Nephron progenitor cell (in vitro differentiated cells): ENCODE measurements around the gene RASAL2.

Source experiments
- DNase-seq: peaks from one replicate; pipeline ENCODE4 v3.0.0; 2021
- H3K27ac Mint-ChIP-seq: 2 replicates; pipeline ENCODE4 v1.8.0; 2021; ENCODE audit warnings: mild to moderate bottlenecking, moderate library complexity, mixed read lengths
- H3K27me3 Mint-ChIP-seq: 2 replicates; pipeline ENCODE4 v1.8.0; 2021; ENCODE audit warnings: mild to moderate bottlenecking, low read depth, mixed read lengths; ENCODE audit not compliant: poor library complexity
- H3K36me3 Mint-ChIP-seq: 2 replicates; pipeline ENCODE4 v1.8.0; 2021; ENCODE audit warnings: low read depth, mixed read lengths
- H3K4me1 Mint-ChIP-seq: 2 replicates; pipeline ENCODE4 v1.8.0; 2021; ENCODE audit warnings: mixed read lengths
- H3K4me3 Mint-ChIP-seq: 2 replicates; pipeline ENCODE4 v1.8.0; 2021; ENCODE audit warnings: mild to moderate bottlenecking, moderate library complexity, mixed read lengths
- H3K9me3 Mint-ChIP-seq: 2 replicates; pipeline ENCODE4 v1.8.0; 2021; ENCODE audit warnings: mild to moderate bottlenecking, moderate library complexity, mixed read lengths
- TF ChIP-seq, protein P1 (sequence below): fragments of 200-600 bp; sonication (generic); IDR thresholded peaks from 2 replicates; pipeline ENCODE4 v1.5.0; 2021; ENCODE audit warnings: antibody characterized with exemption

Gene RASAL2

DNA sequence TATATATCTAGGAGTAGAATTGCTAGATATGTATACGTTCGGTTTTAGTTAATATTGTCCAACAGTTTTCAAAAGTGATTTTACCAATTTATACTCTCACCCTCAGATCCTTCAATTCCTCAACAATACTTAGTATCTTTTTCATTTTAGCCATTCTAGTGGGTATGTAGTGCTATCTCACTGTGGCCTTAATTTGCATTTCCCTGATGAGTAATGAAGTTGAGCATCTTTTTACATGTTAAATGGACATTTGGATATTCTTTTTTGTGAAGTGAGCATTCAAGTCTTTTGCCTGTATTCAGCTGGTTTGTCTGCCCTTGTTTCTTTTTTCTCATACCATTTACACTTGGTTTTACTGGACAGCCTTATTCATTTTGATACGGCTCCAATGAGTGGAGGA is 172.2 kb downstream of the RASAL2 start:
- Mint-ChIP-seq H3K36me3 (no peaks in the 10 kb centered on the region), H3K27ac (no peak overlapping the region)

DNA sequence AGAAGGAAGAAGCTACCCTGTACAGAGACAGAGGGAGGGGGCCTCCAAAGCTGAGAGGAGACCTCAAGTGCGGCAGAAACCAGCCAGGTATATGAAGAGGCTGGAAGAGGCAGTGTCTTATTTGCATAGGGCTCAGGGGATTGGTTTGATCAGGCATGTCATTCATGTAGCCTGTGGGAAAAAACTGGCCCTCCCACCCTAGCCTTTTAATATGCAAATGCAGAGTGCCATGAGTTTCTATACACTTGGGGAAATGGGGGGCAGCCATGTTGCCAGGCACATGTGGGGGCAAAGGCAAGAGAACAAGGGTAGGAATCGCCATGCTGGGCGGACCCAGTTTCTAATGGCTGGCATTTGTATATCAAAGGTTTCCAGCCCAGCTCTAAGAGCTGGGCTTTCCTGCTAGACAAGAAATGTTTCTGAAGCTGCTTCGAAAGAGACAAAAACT is 172.7 kb downstream of the RASAL2 start:
- peaks cover 23% of the 10 kb centered on the region for H3K4me1 Mint-ChIP-seq
- H3K27me3 Mint-ChIP-seq = peaks cover under 1% of the 10 kb centered on the region
- H3K36me3 Mint-ChIP-seq = no peaks in the 10 kb centered on the region
- no peak overlapping the region for H3K4me3 Mint-ChIP-seq
- no peaks in the 10 kb centered on the region for H3K9me3 Mint-ChIP-seq
- TF ChIP-seq, protein P1, sequence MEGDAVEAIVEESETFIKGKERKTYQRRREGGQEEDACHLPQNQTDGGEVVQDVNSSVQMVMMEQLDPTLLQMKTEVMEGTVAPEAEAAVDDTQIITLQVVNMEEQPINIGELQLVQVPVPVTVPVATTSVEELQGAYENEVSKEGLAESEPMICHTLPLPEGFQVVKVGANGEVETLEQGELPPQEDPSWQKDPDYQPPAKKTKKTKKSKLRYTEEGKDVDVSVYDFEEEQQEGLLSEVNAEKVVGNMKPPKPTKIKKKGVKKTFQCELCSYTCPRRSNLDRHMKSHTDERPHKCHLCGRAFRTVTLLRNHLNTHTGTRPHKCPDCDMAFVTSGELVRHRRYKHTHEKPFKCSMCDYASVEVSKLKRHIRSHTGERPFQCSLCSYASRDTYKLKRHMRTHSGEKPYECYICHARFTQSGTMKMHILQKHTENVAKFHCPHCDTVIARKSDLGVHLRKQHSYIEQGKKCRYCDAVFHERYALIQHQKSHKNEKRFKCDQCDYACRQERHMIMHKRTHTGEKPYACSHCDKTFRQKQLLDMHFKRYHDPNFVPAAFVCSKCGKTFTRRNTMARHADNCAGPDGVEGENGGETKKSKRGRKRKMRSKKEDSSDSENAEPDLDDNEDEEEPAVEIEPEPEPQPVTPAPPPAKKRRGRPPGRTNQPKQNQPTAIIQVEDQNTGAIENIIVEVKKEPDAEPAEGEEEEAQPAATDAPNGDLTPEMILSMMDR = no peak
- no peak for DNase-seq
- no peak overlapping the region for H3K27ac Mint-ChIP-seq

More for the DNA sequence above, 172.2 kb downstream of the RASAL2 start:
- DNase-seq = no peak
- Mint-ChIP-seq H3K9me3 (no peaks in the 10 kb centered on the region), H3K4me1 (peaks cover 23% of the 10 kb centered on the region), H3K27me3 (no peaks in the 10 kb centered on the region), H3K4me3 (no peak overlapping the region)
- TF ChIP-seq, protein P1 = no peak

DNA sequence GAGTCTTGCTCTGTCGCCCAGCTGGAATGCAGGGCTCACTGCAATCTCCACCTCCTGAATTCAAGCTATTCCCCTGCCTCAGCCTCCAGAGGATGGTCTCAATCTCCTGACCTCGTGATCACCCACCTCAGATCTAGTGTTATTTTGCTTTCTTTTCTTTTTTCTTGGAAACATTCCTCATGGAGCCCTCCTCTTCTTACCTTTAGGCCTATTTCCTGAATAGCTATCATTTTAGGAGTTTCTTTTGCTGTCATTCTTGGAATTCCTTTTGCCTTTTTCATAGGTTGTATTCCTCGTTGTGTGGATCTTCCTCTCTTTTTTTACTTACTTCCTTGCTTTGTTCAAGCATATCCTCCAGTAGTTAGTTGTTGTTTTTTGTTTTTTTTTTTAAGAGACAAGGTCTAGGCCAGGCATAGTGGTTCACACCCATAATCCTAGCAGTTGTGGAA is 173.8 kb downstream of the RASAL2 start:
- peaks cover 18% of the 10 kb centered on the region for H3K4me1 Mint-ChIP-seq
- H3K4me3 Mint-ChIP-seq = peak overlapping the region; percentile 6

DNA sequence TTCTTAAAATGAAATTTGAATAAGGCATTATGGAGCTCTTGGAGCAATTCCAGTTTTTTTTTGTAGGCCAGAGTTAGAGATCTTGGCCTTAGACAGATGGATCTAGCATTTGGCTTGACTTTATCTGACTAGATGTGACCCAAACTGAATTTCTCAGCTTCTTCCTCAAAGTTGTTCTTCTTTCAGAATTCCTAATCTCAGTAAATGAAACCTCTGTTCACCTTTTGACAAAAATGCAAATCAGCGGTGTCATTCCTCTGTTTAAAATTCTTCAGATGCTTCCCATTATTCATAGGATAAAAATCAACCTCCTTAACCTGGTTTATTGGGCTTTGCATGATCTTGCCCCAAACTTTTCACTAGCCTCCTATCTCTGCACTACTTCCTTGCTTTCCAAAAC is 177.6 kb downstream of the RASAL2 start:
- no peak overlapping the region for H3K27ac Mint-ChIP-seq
- TF ChIP-seq, protein P1 = no peak
- H3K9me3 Mint-ChIP-seq = no peaks in the 10 kb centered on the region
- peaks cover 14% of the 10 kb centered on the region for H3K4me1 Mint-ChIP-seq
- DNase-seq = no peak
- no peaks in the 10 kb centered on the region for H3K36me3 Mint-ChIP-seq
- H3K27me3 Mint-ChIP-seq = peaks cover 3% of the 10 kb centered on the region
- H3K4me3 Mint-ChIP-seq = no peak overlapping the region

More for the DNA sequence above, 173.8 kb downstream of the RASAL2 start:
- Mint-ChIP-seq H3K27me3 (peaks cover 3% of the 10 kb centered on the region), H3K36me3 (no peaks in the 10 kb centered on the region), H3K27ac (no peak overlapping the region), H3K9me3 (no peaks in the 10 kb centered on the region)
- TF ChIP-seq, protein P1 = no peak
- DNase-seq = peak; percentile 19

DNA sequence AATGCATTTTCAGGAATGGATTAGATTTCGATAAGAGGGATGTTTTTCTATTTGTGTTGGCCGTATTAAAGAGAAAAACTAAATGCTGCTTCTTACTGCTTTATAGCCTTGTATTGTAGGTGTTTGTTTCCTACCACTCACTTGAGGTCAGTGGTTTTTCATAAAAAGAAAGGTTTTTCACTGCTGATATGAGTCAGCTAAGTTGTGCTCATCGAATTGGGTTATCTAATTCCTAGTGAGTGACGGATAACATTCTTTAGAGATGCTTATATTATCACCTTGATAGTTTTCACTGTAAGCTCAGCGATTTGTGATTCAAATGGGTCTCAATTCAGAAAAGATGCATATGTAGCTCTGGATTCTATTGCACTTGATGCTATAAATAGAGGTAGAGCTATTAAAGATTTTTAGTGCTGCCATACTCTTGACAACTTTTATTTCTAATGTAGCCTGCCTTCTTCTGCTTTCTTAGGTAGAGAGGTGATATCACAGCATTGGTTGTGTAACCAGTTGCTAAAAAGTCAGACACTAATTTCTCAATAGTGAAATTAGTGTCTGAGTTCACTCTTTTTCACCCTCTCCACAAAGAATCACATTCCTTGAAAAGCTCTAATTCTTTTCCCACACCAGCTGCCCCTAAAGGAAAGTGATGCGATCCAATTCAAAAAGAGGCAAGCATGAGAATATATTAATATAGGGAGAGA is 180.0 kb downstream of the RASAL2 start:
- Mint-ChIP-seq H3K4me3 (no peak overlapping the region), H3K27me3 (peaks cover 6% of the 10 kb centered on the region), H3K4me1 (no peaks in the 10 kb centered on the region), H3K36me3 (no peaks in the 10 kb centered on the region), H3K9me3 (no peaks in the 10 kb centered on the region), H3K27ac (no peak overlapping the region)
- TF ChIP-seq, protein P1 = no peak
- no peak for DNase-seq

DNA sequence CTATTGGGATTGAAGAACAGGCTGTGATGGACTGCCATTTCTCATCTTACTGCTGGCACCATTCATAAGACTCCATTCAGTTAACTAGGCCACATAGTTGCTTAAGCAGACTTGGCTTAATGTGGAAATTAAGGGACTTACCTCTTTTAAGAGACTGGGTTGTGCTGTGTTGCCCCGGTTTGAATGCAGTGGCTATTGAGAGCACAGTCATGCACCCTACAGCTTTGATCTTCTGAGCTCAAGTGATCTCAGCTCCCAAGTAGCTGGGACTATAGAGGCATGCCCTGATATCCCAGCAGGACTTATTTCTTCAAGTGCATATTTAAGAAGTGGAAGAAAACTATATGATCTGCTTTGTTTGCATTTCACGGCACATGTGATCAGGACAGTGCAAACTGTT is 181.1 kb downstream of the RASAL2 start:
- no peaks in the 10 kb centered on the region for H3K9me3 Mint-ChIP-seq
- H3K36me3 Mint-ChIP-seq = no peaks in the 10 kb centered on the region
- peaks cover 6% of the 10 kb centered on the region for H3K27me3 Mint-ChIP-seq
- H3K4me3 Mint-ChIP-seq = no peak overlapping the region
- no peak for DNase-seq
- TF ChIP-seq, protein P1 = no peak
- H3K27ac Mint-ChIP-seq = no peak overlapping the region
- no peaks in the 10 kb centered on the region for H3K4me1 Mint-ChIP-seq
